Spinal cord (tissue), 10 donors: ENCODE results near the gene ZNF317. TPM values are rescaled to one million over a fixed set of nuclear protein-coding genes. Genes with fewer than 3 reads are reported as not detected.

Source experiments
- DNase-seq, 6 donors: peaks; one replicate each; pipeline versions ENCODE4 v3.0.0 to v3.0.0-alpha.2; 2013 to 2015; ENCODE audit warnings: low spot score in 6 of 6, low read depth in 4 of 6
- H3K27ac ChIP-seq: one replicate; pipeline ENCODE4 v1.5.1; 2013; ENCODE audit warnings: low read depth, low read length, control low read depth
- H3K27me3 ChIP-seq: one replicate; pipeline ENCODE4 v1.6.1; 2013; ENCODE audit warnings: low read length; ENCODE audit not compliant: control insufficient read depth, insufficient read depth
- H3K36me3 ChIP-seq: one replicate; pipeline ENCODE4 v1.6.1; 2013; ENCODE audit warnings: low read length; ENCODE audit not compliant: control insufficient read depth, insufficient read depth
- H3K4me1 ChIP-seq: one replicate; pipeline ENCODE4 v1.6.1; 2013; ENCODE audit warnings: low read length; ENCODE audit not compliant: control insufficient read depth, insufficient read depth
- H3K4me3 ChIP-seq: one replicate; pipeline ENCODE4 v1.5.1; 2013; ENCODE audit warnings: low read depth, low read length, control low read depth
- H3K9me3 ChIP-seq: one replicate; pipeline ENCODE4 v1.6.1; 2013; ENCODE audit warnings: low read length; ENCODE audit not compliant: control insufficient read depth, insufficient read depth
- WGBS: methylation state at CpG from one replicate; pipeline ENCODE4 v1.1.5; 2013; ENCODE audit warnings: missing lambda C conversion rate; ENCODE audit not compliant: insufficient coverage; 5-methylcytosine and 5-hydroxymethylcytosine counted together
- long read RNA-seq, 4 donors: transcript quantifications; one replicate each; lab custom pipeline, GENCODE V29; 2026
- polyA plus RNA-seq, 2 donors: library from polyadenylated mRNA; unstranded; fragments of 120-200 nt; gene quantifications; one replicate each; pipeline ENCODE4 v1.2.1, GENCODE V29; 2013; ENCODE audit not compliant: insufficient read length in 2 of 2
- total RNA-seq, 2 donors: library from RNA; depleted of rRNA in 1 of 2; stranded (reverse); fragments of 120-200 nt in 1 of 2; fragments of >200 nt in 1 of 2; gene quantifications; one replicate each; pipeline versions ENCODE4 v1.2.3 to v1.2.4, GENCODE V29; 2013 to 2014
- donor health status: healthy.

Gene ZNF317
- total RNA-seq (10 to 100 TPM; 14.5 to 36.8 TPM), polyA plus RNA-seq (10 to 100 TPM; 30.6 to 35.9 TPM)
- long read RNA-seq, donor 1, full-length matches to known transcripts: 6 of 6 reads
- long read RNA-seq, donor 1, partial matches to known transcripts: 0 of 6 reads
- long read RNA-seq, donor 1, other reads (novel, unspliced or antisense): 0 of 6 reads
- long read RNA-seq, donor 2, full-length matches to known transcripts: 1 of 1 reads
- long read RNA-seq, donor 2, partial matches to known transcripts: 0 of 1 reads
- long read RNA-seq, donor 2, other reads (novel, unspliced or antisense): 0 of 1 reads
- long read RNA-seq, donor 3, full-length matches to known transcripts: 3 of 3 reads
- long read RNA-seq, donor 3, partial matches to known transcripts: 0 of 3 reads
- long read RNA-seq, donor 3, other reads (novel, unspliced or antisense): 0 of 3 reads
- long read RNA-seq, donor 4, full-length matches to known transcripts: 4 of 4 reads
- long read RNA-seq, donor 4, partial matches to known transcripts: 0 of 4 reads
- long read RNA-seq, donor 4, other reads (novel, unspliced or antisense): 0 of 4 reads

- H3K27ac ChIP-seq: peak within 1 kb of the TSS; percentile 86
- peak within 1 kb of the TSS; percentile 90 for H3K4me3 ChIP-seq
- H3K9me3 ChIP-seq: peaks cover 7% of the 10 kb centered on the region
- no peaks in the 10 kb centered on the region for H3K4me1 ChIP-seq
- no peaks in the 10 kb centered on the region for H3K27me3 ChIP-seq
- H3K36me3 ChIP-seq: no peaks in the 10 kb centered on the region
- under 1% methylated on average over 36 of the region's 43 CpGs for WGBS
- DNase-seq: peak; percentile 85 to 98 (median 94)
Observed at GRCh38 chr19:9140159-9140874, at the start of gene ZNF317. TSS of gene ZNF317 (plus strand) at chr19:9140397. CDS start at chr19:9156017, 15,620 bp downstream.

- H3K27ac ChIP-seq: no peak within 1 kb of the TSS
- H3K9me3 ChIP-seq: no peaks in the 10 kb centered on the region
- H3K4me3 ChIP-seq: no peak within 1 kb of the TSS
- H3K4me1 ChIP-seq: no peaks in the 10 kb centered on the region
- no peaks in the 10 kb centered on the region for H3K27me3 ChIP-seq
- no CpG with 5 or more reads among the region's 8 CpGs for WGBS
- no peak for DNase-seq
- no peaks in the 10 kb centered on the region for H3K36me3 ChIP-seq
Observed at GRCh38 chr19:9107375-9107774, 32.8 kb upstream of the ZNF317 start, which contains the start of gene OR7G2. TSS of gene OR7G2 (minus strand) at chr19:9107475. CDS start at chr19:9103243, 4,232 bp downstream.

GRCh38 chr19:9109959-9110358 is 30.2 kb upstream of the ZNF317 start:
- Histone ChIP-seq H3K27me3 (no peaks in the 10 kb centered on the region), H3K9me3 (no peaks in the 10 kb centered on the region), H3K27ac (no peak overlapping the region), H3K4me3 (no peak overlapping the region), H3K4me1 (no peaks in the 10 kb centered on the region), H3K36me3 (no peaks in the 10 kb centered on the region)
- 81% methylated on average over 2 of the region's 2 CpGs for WGBS
- DNase-seq: no peak

- no peak for DNase-seq
- Histone ChIP-seq H3K27me3 (no peaks in the 10 kb centered on the region), H3K9me3 (no peaks in the 10 kb centered on the region), H3K36me3 (no peaks in the 10 kb centered on the region), H3K27ac (no peak within 1 kb of the TSS), H3K4me1 (no peaks in the 10 kb centered on the region), H3K4me3 (no peak within 1 kb of the TSS)
- WGBS: 80% methylated on average over 2 of the region's 2 CpGs
Observed at GRCh38 chr19:9115307-9115813, 24.8 kb upstream of the ZNF317 start, which contains the start of gene OR7G1. TSS of gene OR7G1 (minus strand) at chr19:9115763. CDS start at chr19:9115763, 0 bp downstream.

GRCh38 chr19:9116547-9116946 is 23.6 kb upstream of the ZNF317 start:
- Histone ChIP-seq H3K36me3 (no peaks in the 10 kb centered on the region), H3K4me3 (no peak overlapping the region), H3K27ac (no peak overlapping the region), H3K27me3 (no peaks in the 10 kb centered on the region), H3K9me3 (no peaks in the 10 kb centered on the region), H3K4me1 (no peaks in the 10 kb centered on the region)
- no CpG with 5 or more reads among the region's 5 CpGs for WGBS
- DNase-seq: no peak

GRCh38 chr19:9126900-9127405 is 13.2 kb upstream of the ZNF317 start, which contains the start of gene OR7G3:
TSS of gene OR7G3 (minus strand) at chr19:9126950. CDS start at chr19:9126950, 0 bp downstream.
- no peak within 1 kb of the TSS for H3K27ac ChIP-seq
- no peaks in the 10 kb centered on the region for H3K27me3 ChIP-seq
- no peaks in the 10 kb centered on the region for H3K9me3 ChIP-seq
- H3K4me3 ChIP-seq: no peak within 1 kb of the TSS
- no peaks in the 10 kb centered on the region for H3K36me3 ChIP-seq
- H3K4me1 ChIP-seq: no peaks in the 10 kb centered on the region
- no peak for DNase-seq
- WGBS: 78% methylated on average over 1 of the region's 1 CpG

- Histone ChIP-seq H3K9me3 (no peaks in the 10 kb centered on the region), H3K27ac (no peak overlapping the region), H3K27me3 (no peaks in the 10 kb centered on the region), H3K4me3 (no peak overlapping the region), H3K4me1 (no peaks in the 10 kb centered on the region), H3K36me3 (no peaks in the 10 kb centered on the region)
- DNase-seq: no peak
- 75% methylated on average over 2 of the region's 3 CpGs for WGBS
Observed at GRCh38 chr19:9128171-9128570, 12.0 kb upstream of the ZNF317 start.

GRCh38 chr19:9130965-9131364 is 9.2 kb upstream of the ZNF317 start:
- no peak for DNase-seq
- H3K4me3 ChIP-seq: no peak overlapping the region
- no peak overlapping the region for H3K27ac ChIP-seq
- H3K4me1 ChIP-seq: no peaks in the 10 kb centered on the region
- H3K36me3 ChIP-seq: no peaks in the 10 kb centered on the region
- H3K9me3 ChIP-seq: no peaks in the 10 kb centered on the region
- 90% methylated on average over 1 of the region's 1 CpG for WGBS
- H3K27me3 ChIP-seq: no peaks in the 10 kb centered on the region

- no CpG with 5 or more reads among the region's 5 CpGs for WGBS
- Histone ChIP-seq H3K9me3 (no peaks in the 10 kb centered on the region), H3K27me3 (no peaks in the 10 kb centered on the region), H3K4me1 (no peaks in the 10 kb centered on the region), H3K27ac (no peak overlapping the region), H3K36me3 (no peaks in the 10 kb centered on the region), H3K4me3 (no peak overlapping the region)
- no peak for DNase-seq
Observed at GRCh38 chr19:9132422-9132821, 7.8 kb upstream of the ZNF317 start.
